H1 (cell line): Measurements from ENCODE around the gene SUGP1. TPM values are rescaled to one million over a fixed set of nuclear protein-coding genes. Genes with fewer than 3 reads are reported as not detected.

Source experiments
- CTCF ChIA-PET: fragments of 300-600 bp; sonication (Branson Sonifier 250); formaldehyde crosslinking; loops from one replicate; lab custom pipeline; 2021; ENCODE audit not compliant: partially characterized antibody; lab: Charles Lee
- POLR2A ChIA-PET: fragments of 300-600 bp; sonication (Branson Sonifier 250); formaldehyde crosslinking; loops from one replicate; lab custom pipeline; 2021; ENCODE audit warnings: inconsistent platforms; ENCODE audit not compliant: partially characterized antibody; lab: Charles Lee
- DNase-seq, 2 experiments: peaks; one replicate each; pipeline versions ENCODE4 v3.0.0 to v3.0.0-alpha.2; 2010 to 2022; ENCODE audit warnings: low spot score in 2 of 2, low read depth in 1 of 2, mixed read lengths in 1 of 2
- FAIRE-seq: peaks from 2 replicates; lab custom pipeline; 2011; peaks lifted over from hg19 to GRCh38; lab: Jason Lieb, UNC
- H2AFZ ChIP-seq: 2 replicates; pipeline ENCODE4 v1.8.1; 2012; ENCODE audit warnings: low read length, inconsistent platforms
- H2AK5ac ChIP-seq: 2 replicates; pipeline ENCODE4 v1.6.1; 2013; ENCODE audit warnings: low read depth, low read length
- H2BK120ac ChIP-seq: replicated peaks from 2 replicates; pipeline ENCODE3; 2013; ENCODE audit warnings: low read depth, low read length, inconsistent platforms
- H2BK12ac ChIP-seq: 2 replicates; pipeline ENCODE4 v1.6.1; 2013; ENCODE audit warnings: low read depth, low read length
- H2BK15ac ChIP-seq: 2 replicates; pipeline ENCODE4 v1.6.1; 2013; ENCODE audit warnings: low read length
- H2BK20ac ChIP-seq: 2 replicates; pipeline ENCODE4 v1.6.1; 2013; ENCODE audit warnings: low read length
- H2BK5ac ChIP-seq: 2 replicates; pipeline ENCODE4 v1.6.1; 2013; ENCODE audit warnings: low read depth, low read length
- H3K14ac ChIP-seq: 2 replicates; pipeline ENCODE4 v1.6.1; 2013; ENCODE audit warnings: inconsistent platforms; ENCODE audit not compliant: insufficient read length
- H3K18ac ChIP-seq: 2 replicates; pipeline ENCODE4 v1.6.1; 2013; ENCODE audit warnings: low read length; ENCODE audit errors: extremely low read depth
- H3K23ac ChIP-seq: 2 replicates; pipeline ENCODE4 v1.6.1; 2013; ENCODE audit warnings: inconsistent platforms; ENCODE audit not compliant: insufficient read length
- H3K23me2 ChIP-seq: 2 replicates; pipeline ENCODE4 v1.6.1; 2013; ENCODE audit warnings: low read depth, low read length
- H3K27ac ChIP-seq: 2 replicates; pipeline ENCODE4 v1.6.1; 2011; ENCODE audit warnings: low read depth, low read length, inconsistent platforms
- H3K27me3 ChIP-seq, 4 experiments: replicated peaks in 1 of 4; 1 replicate in 1 of 4; 2 replicates in 3 of 4; pipeline versions ENCODE4 v1.6.1 to v1.8.1; 2011 to 2013; ENCODE audit warnings: low read length in 3 of 4, mild to moderate bottlenecking in 3 of 4, inconsistent platforms in 2 of 4, mixed read lengths in 2 of 4, moderate library complexity in 1 of 4; ENCODE audit not compliant: control insufficient read depth in 3 of 4, insufficient read depth in 3 of 4; ENCODE audit errors: extremely low read depth in 1 of 4
- H3K36me3 ChIP-seq, 4 experiments: 2 replicates each; pipeline versions ENCODE4 v1.6.1 to v1.8.1; 2011 to 2013; ENCODE audit warnings: mild to moderate bottlenecking in 4 of 4, low read length in 3 of 4, moderate library complexity in 2 of 4, control low read depth in 1 of 4, inconsistent platforms in 1 of 4; ENCODE audit not compliant: insufficient read depth in 4 of 4, control insufficient read depth in 2 of 4
- H3K4ac ChIP-seq: replicated peaks from 2 replicates; pipeline ENCODE3; 2013; ENCODE audit warnings: low read length, low read depth, mixed read lengths, inconsistent platforms; ENCODE audit not compliant: insufficient read length
- H3K4me1 ChIP-seq, 4 experiments: replicated peaks in 1 of 4; 1 replicate in 1 of 4; 2 replicates in 3 of 4; pipeline versions ENCODE4 v1.6.1 to v1.8.1; 2011 to 2013; ENCODE audit warnings: low read length in 3 of 4, inconsistent platforms in 2 of 4, mixed read lengths in 1 of 4; ENCODE audit not compliant: insufficient read depth in 4 of 4, control insufficient read depth in 3 of 4
- H3K4me2 ChIP-seq, 2 experiments: 2 replicates each; pipeline versions ENCODE4 v1.6.1 to v1.8.1; 2011 to 2013; ENCODE audit warnings: low read depth in 2 of 2, low read length in 2 of 2, control low read depth in 1 of 2, inconsistent platforms in 1 of 2, mild to moderate bottlenecking in 1 of 2; ENCODE audit not compliant: insufficient read depth in 1 of 2
- H3K4me3 ChIP-seq, 4 experiments: fragments of 200-600, 300-600 bp in 1 of 4; sonication (generic), shearing (Covaris generic), sonication (Bioruptor Twin) in 1 of 4; 2 replicates each; pipeline versions ENCODE4 v1.5.1 to v1.8.1; 2011 to 2016; ENCODE audit warnings: low read length in 4 of 4, low read depth in 3 of 4, control low read depth in 2 of 4, inconsistent platforms in 2 of 4, mild to moderate bottlenecking in 2 of 4, mixed read lengths in 1 of 4, moderate library complexity in 1 of 4; ENCODE audit not compliant: insufficient read depth in 2 of 4; ENCODE audit errors: extremely low read depth in 1 of 4
- H3K56ac ChIP-seq: replicated peaks from 2 replicates; pipeline ENCODE3; 2013; ENCODE audit warnings: low read depth, mild to moderate bottlenecking, mixed read lengths, low read length, inconsistent platforms; ENCODE audit not compliant: insufficient read length
- H3K79me1 ChIP-seq: 2 replicates; pipeline ENCODE4 v1.6.1; 2013; ENCODE audit warnings: low read depth, low read length, control low read depth
- H3K79me2 ChIP-seq, 2 experiments: 2 replicates each; pipeline versions ENCODE4 v1.6.1 to v1.8.1; 2012 to 2013; ENCODE audit warnings: low read length in 2 of 2, mild to moderate bottlenecking in 2 of 2, inconsistent platforms in 1 of 2; ENCODE audit not compliant: insufficient read depth in 2 of 2, control insufficient read depth in 1 of 2
- H3K9ac ChIP-seq, 4 experiments: replicated peaks in 1 of 4; 1 replicate in 1 of 4; 2 replicates in 3 of 4; pipeline versions ENCODE4 v1.6.1 to v1.8.1; 2011 to 2013; ENCODE audit warnings: low read depth in 3 of 4, low read length in 3 of 4, control low read depth in 2 of 4, mild to moderate bottlenecking in 2 of 4, moderate library complexity in 2 of 4, inconsistent platforms in 1 of 4; ENCODE audit errors: extremely low read depth in 1 of 4
- H3K9me3 ChIP-seq, 2 experiments: 2 replicates each; pipeline versions ENCODE4 v1.6.1 to v1.8.1; 2012 to 2013; ENCODE audit warnings: mild to moderate bottlenecking in 2 of 2, moderate library complexity in 2 of 2, control low read depth in 1 of 2, inconsistent platforms in 1 of 2, low read depth in 1 of 2, low read length in 1 of 2, mixed read lengths in 1 of 2; ENCODE audit not compliant: insufficient read depth in 2 of 2
- H4K20me1 ChIP-seq, 2 experiments: replicated peaks in 1 of 2; 2 replicates each; pipeline versions ENCODE3 to v1.8.1; 2011 to 2013; ENCODE audit warnings: inconsistent platforms in 2 of 2, low read length in 2 of 2, mild to moderate bottlenecking in 1 of 2; ENCODE audit not compliant: insufficient read depth in 2 of 2, control insufficient read depth in 1 of 2
- H4K5ac ChIP-seq: 2 replicates; pipeline ENCODE4 v1.6.1; 2013; ENCODE audit warnings: low read length, low read depth, mixed read lengths, inconsistent platforms; ENCODE audit not compliant: insufficient read length
- H4K8ac ChIP-seq: 2 replicates; pipeline ENCODE4 v1.8.0; 2013; ENCODE audit warnings: mild to moderate bottlenecking, moderate library complexity, low read length, inconsistent platforms; ENCODE audit not compliant: insufficient read depth; ENCODE audit errors: extremely low read depth
- H4K91ac ChIP-seq: replicated peaks from 2 replicates; pipeline ENCODE3; 2013; ENCODE audit warnings: low read length, mixed read lengths, inconsistent platforms; ENCODE audit not compliant: insufficient read length
- GTF2F1 ChIP-seq: IDR thresholded peaks from 2 replicates; pipeline ENCODE4 v1.6.1; 2012; ENCODE audit warnings: low read depth, low read length, improper control_type of control experiment, borderline replicate concordance
- TAF1 ChIP-seq: IDR thresholded peaks from 2 replicates; pipeline ENCODE4 v1.6.1; 2011; ENCODE audit warnings: mild to moderate bottlenecking, low read depth, low read length
- polyA plus RNA-seq, 7 experiments: library from polyadenylated mRNA; depleted of rRNA in 3 of 7; stranded (reverse) in 5 of 7; unstranded in 2 of 7; fragments of >200 nt in 5 of 7; fragments of 200-250 nt in 2 of 7; gene quantifications; 1 replicate in 5 of 7; 2 replicates in 1 of 7; 4 replicates in 1 of 7; pipeline versions ENCODE4 v1.2.1 to v1.2.3, GENCODE V29; 2011 to 2013; ENCODE audit warnings: missing spikeins in 2 of 7, mixed read lengths in 2 of 7
- total RNA-seq: library from RNA; stranded (reverse); fragmentation: NEBNext Ultra II Directional; extraction: Animal tissue kit (Norgen Biotek cat#: 25700); gene quantifications from 2 replicates; pipeline ENCODE4 v1.2.1, GENCODE V29; 2021
- TF ChIP-seq, protein P1 (sequence below), 3 experiments: IDR thresholded peaks; 1 replicate in 2 of 3; 2 replicates in 1 of 3; pipeline versions ENCODE4 v1.5.1 to v1.6.1; 2011; ENCODE audit warnings: low read length in 3 of 3, mild to moderate bottlenecking in 3 of 3, inconsistent platforms in 2 of 3, low read depth in 1 of 3, moderate library complexity in 1 of 3; ENCODE audit not compliant: insufficient read depth in 1 of 3; ENCODE audit errors: control extremely low read depth in 1 of 3

SUGP1 gene
- total and polyA plus RNA-seq, 2 of the 8 experiments (the other 6 are each of a cell fraction or from before 2014, with no cell fraction given), result 38.5 to 65.2 TPM

DNA sequence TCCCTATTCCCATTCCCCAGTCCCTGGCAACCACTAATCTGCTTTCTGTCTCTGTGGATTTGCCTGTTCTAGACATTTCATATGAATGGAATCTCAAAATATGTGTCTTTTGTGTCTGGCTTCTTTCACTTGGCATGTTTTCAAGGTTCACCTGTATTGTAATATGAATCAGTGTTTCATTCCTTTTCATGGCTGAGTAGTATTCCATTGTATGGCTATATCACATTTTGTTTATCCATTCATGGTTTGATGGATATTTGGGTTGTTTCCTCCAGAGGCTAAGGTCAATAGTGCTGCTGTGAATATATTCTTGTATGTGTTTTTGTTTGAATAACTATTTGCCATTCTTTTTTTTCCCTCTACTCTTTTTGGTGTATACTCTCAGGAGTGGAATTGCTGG lies 84.1 kb downstream of the SUGP1 start:
- CTCF ChIA-PET, result interaction anchor here (0.6 kb wide), 1 partner anchor 46 kb away, joined by 3 read pairs; no protein-coding TSS in a partner anchor
- Histone ChIP-seq H3K23me2 (no peaks in the 10 kb centered on the region), H3K56ac (no peak overlapping the region), H3K27ac (no peak overlapping the region), H2BK15ac (no peak overlapping the region), H3K4me3 (no peak overlapping the region), H3K4me1 (no peaks in the 10 kb centered on the region), H3K4ac (no peak overlapping the region), H4K5ac (no peak overlapping the region), H3K14ac (no peak overlapping the region), H4K20me1 (no peaks in the 10 kb centered on the region), H2BK5ac (no peak overlapping the region), H2BK20ac (no peak overlapping the region), H3K36me3 (no peaks in the 10 kb centered on the region), H2AFZ (no peak overlapping the region), H2AK5ac (no peak overlapping the region), H3K9me3 (peaks cover 7 to 13% of the 10 kb centered on the region in 2 experiments), H3K79me1 (no peaks in the 10 kb centered on the region), H3K4me2 (no peak overlapping the region), H2BK120ac (no peak overlapping the region), H3K27me3 (no peaks in the 10 kb centered on the region; a peak in 2 of 7 replicates), H4K8ac (no peak overlapping the region), H2BK12ac (no peak overlapping the region), H3K18ac (no peak overlapping the region), H3K79me2 (no peaks in the 10 kb centered on the region), H3K23ac (no peak overlapping the region), H3K9ac (no peak overlapping the region), H4K91ac (no peak overlapping the region)
- no peak for TF ChIP-seq TAF1
- TF ChIP-seq, protein P1, sequence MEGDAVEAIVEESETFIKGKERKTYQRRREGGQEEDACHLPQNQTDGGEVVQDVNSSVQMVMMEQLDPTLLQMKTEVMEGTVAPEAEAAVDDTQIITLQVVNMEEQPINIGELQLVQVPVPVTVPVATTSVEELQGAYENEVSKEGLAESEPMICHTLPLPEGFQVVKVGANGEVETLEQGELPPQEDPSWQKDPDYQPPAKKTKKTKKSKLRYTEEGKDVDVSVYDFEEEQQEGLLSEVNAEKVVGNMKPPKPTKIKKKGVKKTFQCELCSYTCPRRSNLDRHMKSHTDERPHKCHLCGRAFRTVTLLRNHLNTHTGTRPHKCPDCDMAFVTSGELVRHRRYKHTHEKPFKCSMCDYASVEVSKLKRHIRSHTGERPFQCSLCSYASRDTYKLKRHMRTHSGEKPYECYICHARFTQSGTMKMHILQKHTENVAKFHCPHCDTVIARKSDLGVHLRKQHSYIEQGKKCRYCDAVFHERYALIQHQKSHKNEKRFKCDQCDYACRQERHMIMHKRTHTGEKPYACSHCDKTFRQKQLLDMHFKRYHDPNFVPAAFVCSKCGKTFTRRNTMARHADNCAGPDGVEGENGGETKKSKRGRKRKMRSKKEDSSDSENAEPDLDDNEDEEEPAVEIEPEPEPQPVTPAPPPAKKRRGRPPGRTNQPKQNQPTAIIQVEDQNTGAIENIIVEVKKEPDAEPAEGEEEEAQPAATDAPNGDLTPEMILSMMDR (IDR thresholded peaks at IDR 0.05; ENCODE audit: control extremely low read depth in 1 of 3, insufficient read depth in 1 of 3, low read depth in 1 of 3, low read length in 3 of 3), result no peak
- no peak for TF ChIP-seq GTF2F1
- FAIRE-seq (no peak), DNase-seq (no peak)
- POLR2A ChIA-PET, result no interaction called here
